ENCODE data around the gene MBD3L2B. TPM values are rescaled to one million over a fixed set of nuclear protein-coding genes. Genes with fewer than 3 reads are reported as not detected.
A peak's percentile ranks its signal among the peaks of the same experiment; 100 is the strongest.
"Not testable (repeated sequence)": the region's sequence is repeated elsewhere in the genome, so short reads cannot be mapped to it uniquely, and the experiment has no call there.

The MBD3L2B gene
- not detected in 2 replicates for total RNA-seq (2012; rRNA removed)

DNA sequence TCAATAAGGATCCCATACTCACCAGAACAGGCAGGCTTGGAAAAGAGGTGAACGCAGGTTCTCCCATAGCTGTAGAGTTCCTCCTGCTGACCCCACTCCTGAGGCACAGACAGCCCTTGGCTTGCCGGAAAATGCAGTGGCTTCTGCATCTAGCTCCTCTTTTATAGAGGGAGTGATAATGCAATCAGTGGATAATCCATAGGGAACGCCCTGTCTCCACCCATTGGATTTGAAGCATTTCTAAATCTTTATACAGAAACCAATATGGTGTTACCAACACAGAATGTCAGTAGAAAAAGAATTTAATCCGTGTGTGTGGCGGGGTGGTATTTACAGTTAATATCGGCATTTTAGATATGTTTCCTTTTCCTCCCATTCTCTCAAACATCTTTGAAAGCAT lies at the start of gene MBD3L2B:
TSS of gene MBD3L2B (minus strand) at position 101 of the 400 bp plus-strand sequence. CDS start at position 67, 34 bp downstream.
- H3K27me3 ChIP-seq (ENCODE audit: control insufficient read depth, insufficient read depth, low read length); H3K9me3 ChIP-seq (replicated peaks; ENCODE audit: low read length); H3K4me3 ChIP-seq (ENCODE audit: low read length); H3K36me3 ChIP-seq (ENCODE audit: insufficient read depth, low read length); H3K9ac ChIP-seq (ENCODE audit: low read depth, low read length); H3K4me2 ChIP-seq (ENCODE audit: low read length); H3K4me1 ChIP-seq (ENCODE audit: control insufficient read depth, insufficient read depth, low read length): not testable (repeated sequence)

DNA sequence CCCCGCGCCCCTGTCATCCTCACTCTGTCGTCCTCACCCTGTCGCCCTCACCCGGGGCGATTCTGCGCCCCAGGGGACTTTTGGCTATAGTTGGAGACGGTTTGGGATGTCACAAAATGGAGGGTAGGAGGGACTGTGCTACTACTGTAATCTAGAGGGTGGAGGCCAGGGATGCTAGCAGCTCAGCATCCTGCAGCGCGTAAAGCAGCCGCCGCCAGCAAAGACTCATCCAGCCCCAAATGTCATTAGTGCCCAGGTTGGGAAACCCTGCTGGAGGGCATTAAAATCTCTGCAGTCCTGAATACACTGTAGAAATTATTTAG lies 48.6 kb upstream of the MBD3L2B start:
- Histone ChIP-seq H3K27me3 (ENCODE audit: control insufficient read depth, insufficient read depth, low read length) (no peaks in the 10 kb centered on the region), H3K9ac (ENCODE audit: low read depth, low read length) (peak overlapping the region; percentile 95), H3K4me1 (ENCODE audit: control insufficient read depth, insufficient read depth, low read length) (peaks cover 5% of the 10 kb centered on the region), H3K4me2 (ENCODE audit: low read length) (peak overlapping the region; percentile 87), H3K4me3 (ENCODE audit: low read length) (peak overlapping the region; percentile 92), H3K36me3 (ENCODE audit: insufficient read depth, low read length) (peaks cover 31% of the 10 kb centered on the region), H3K9me3 (replicated peaks; ENCODE audit: low read length) (no peaks in the 10 kb centered on the region)

DNA sequence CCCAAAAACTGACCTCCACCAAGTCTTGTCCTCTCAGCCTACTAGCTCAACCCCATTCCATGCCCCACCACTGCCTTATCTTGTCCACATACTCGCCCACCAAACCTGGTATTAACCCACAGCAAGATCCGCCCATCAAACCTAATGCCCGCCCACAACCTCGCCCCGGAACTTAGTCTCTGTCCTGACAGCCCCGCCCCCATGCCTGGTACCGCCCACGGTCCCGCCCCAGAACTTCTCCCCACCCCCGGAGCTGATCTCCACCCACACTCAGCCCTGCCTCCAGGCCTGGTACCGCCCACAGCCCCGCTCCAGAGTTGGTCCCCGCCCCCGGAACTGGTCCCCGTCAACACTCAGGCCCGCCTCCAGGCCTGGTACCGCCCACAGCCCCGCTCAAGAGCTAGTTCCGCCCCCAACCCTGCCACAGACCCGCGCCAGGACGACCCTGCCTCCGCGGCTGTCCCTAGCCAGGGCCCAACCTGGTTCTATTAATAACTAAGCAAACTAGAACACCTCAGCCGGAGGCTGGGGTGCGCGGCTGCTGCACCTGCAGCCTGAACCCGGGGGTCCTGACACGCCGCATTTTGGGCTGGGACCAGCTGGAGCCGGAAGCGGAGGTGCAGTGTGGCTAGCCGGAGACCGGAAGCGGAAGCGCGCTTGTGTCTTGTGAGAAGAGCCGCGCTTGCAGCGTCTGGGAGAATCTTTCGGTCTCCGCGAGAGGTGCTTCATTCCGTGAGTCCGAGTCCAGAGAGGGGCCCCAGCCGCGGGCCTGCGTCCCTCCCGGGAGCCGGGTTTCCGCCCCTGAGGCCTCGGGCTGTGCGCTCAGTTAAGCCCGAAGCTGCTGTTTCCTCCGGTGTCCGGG lies 48.0 kb upstream of the MBD3L2B start, which contains the start of gene ZNF557:
TSS of gene ZNF557 (plus strand) at position 662 of the 862 bp plus-strand sequence. CDS start 5,372 bp downstream, outside the sequence.
- Histone ChIP-seq H3K4me1 (ENCODE audit: control insufficient read depth, insufficient read depth, low read length) (peaks cover 5% of the 10 kb centered on the region), H3K9ac (ENCODE audit: low read depth, low read length) (peak within 1 kb of the TSS; percentile 95), H3K4me2 (ENCODE audit: low read length) (peak within 1 kb of the TSS; percentile 87), H3K9me3 (replicated peaks; ENCODE audit: low read length) (no peaks in the 10 kb centered on the region), H3K27me3 (ENCODE audit: control insufficient read depth, insufficient read depth, low read length) (no peaks in the 10 kb centered on the region), H3K36me3 (ENCODE audit: insufficient read depth, low read length) (peaks cover 26% of the 10 kb centered on the region), H3K4me3 (ENCODE audit: low read length) (peak within 1 kb of the TSS; percentile 92)

DNA sequence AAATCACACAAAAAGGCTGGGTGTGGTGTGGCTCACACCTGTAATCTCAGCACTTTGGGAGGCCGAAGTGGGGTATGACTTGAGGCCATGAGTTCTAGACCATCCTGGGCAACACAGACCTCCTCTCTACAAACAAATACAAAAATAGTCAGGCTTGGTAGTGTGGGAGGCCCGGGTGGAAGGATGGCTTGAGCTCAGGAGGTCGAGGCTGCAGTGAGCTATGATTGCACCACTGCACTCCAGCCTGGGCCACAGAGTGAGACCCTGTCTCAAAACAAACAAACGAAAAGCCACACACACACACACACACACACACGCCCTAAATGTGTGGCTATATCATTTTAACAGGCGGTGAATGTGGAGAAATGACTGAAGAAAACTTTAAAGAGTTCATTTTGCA lies 47.4 kb upstream of the MBD3L2B start:
- Histone ChIP-seq H3K4me1 (ENCODE audit: control insufficient read depth, insufficient read depth, low read length) (peaks cover 5% of the 10 kb centered on the region), H3K4me2 (ENCODE audit: low read length) (peak overlapping the region; percentile 65), H3K9ac (ENCODE audit: low read depth, low read length) (no peak overlapping the region), H3K27me3 (ENCODE audit: control insufficient read depth, insufficient read depth, low read length) (no peaks in the 10 kb centered on the region), H3K9me3 (replicated peaks; ENCODE audit: low read length) (no peaks in the 10 kb centered on the region), H3K4me3 (ENCODE audit: low read length) (peak overlapping the region; percentile 59), H3K36me3 (ENCODE audit: insufficient read depth, low read length) (peaks cover 20% of the 10 kb centered on the region)

DNA sequence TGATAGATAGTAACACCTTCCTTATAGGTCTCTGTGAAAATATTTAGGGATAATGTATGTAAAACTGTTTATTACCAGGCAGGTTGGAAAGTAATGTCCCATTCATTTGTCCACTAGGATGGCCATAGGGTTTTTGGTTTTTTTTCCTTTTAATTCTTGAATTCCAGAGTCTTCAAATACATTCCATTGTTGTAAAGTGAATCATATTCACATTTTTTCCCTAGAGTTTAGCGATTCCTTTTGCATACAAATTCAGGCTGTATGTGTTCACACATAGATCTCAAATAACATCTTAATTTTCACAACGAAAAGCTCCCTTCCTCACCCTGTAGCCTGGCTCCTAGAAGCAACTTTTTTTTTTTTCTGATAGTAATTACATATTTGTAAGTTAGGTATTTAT lies 46.5 kb upstream of the MBD3L2B start:
- Histone ChIP-seq H3K27me3 (ENCODE audit: control insufficient read depth, insufficient read depth, low read length) (no peaks in the 10 kb centered on the region), H3K9ac (ENCODE audit: low read depth, low read length) (no peak overlapping the region), H3K4me2 (ENCODE audit: low read length) (no peak overlapping the region), H3K9me3 (replicated peaks; ENCODE audit: low read length) (no peaks in the 10 kb centered on the region), H3K36me3 (ENCODE audit: insufficient read depth, low read length) (peaks cover 15% of the 10 kb centered on the region), H3K4me3 (ENCODE audit: low read length) (no peak overlapping the region), H3K4me1 (ENCODE audit: control insufficient read depth, insufficient read depth, low read length) (peaks cover 5% of the 10 kb centered on the region)

DNA sequence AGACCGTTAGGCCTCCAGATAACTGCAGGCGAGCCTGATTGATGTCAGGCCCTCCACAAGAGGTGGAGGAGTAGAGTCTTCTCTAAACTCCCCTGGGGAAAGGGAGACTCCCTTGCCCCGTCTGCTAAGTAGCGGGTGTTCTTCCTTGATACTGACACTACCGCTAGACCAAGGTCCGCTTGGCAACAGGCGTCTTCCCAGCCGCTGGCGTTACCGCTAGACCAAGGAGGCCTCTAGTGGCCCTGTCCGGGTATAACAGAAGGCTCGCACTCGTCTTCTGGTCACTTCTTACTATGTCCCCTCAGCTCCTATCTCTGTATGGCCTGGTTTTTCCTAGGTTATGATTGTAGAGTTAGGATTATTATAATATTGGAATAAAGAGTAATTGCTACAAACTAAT lies 45.9 kb upstream of the MBD3L2B start:
- H3K4me1 ChIP-seq (ENCODE audit: control insufficient read depth, insufficient read depth, low read length); H3K4me2 ChIP-seq (ENCODE audit: low read length); H3K9me3 ChIP-seq (replicated peaks; ENCODE audit: low read length); H3K4me3 ChIP-seq (ENCODE audit: low read length); H3K27me3 ChIP-seq (ENCODE audit: control insufficient read depth, insufficient read depth, low read length); H3K9ac ChIP-seq (ENCODE audit: low read depth, low read length); H3K36me3 ChIP-seq (ENCODE audit: insufficient read depth, low read length): not testable (repeated sequence)

DNA sequence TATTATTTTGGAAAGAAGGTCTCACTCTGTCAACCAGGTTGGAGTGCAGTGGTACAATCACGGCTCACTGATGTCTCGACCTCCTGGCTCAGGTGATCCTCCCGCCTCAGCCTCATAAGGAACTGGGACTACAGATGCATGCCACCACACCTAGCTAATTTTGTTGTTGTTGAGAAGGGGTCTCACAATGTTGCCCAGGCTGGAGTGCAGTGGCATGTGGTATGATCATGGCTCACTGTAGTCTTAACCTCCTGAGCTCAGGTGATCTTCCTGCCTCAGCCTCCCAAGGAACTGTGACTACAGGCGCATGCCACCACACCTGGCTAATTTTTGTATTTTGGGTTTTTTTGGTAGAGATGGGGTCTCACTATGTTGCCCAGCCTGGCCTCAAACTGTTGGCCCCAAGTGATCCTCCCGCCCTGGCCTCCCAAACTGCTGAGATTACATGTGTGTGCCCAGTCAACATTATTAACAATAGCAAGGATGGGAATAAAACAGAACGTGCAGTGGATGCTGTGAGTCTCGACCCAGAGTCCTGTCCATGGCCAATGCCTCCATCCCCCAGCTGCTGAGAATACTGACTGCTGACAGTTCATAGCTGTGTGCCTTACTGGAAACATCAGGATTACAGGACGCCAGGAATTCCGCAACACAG lies 42.7 kb upstream of the MBD3L2B start:
- H3K36me3 ChIP-seq (ENCODE audit: insufficient read depth, low read length), result no peaks in the 10 kb centered on the region
- no peaks in the 10 kb centered on the region for H3K9me3 ChIP-seq (replicated peaks; ENCODE audit: low read length)
- H3K27me3 ChIP-seq (ENCODE audit: control insufficient read depth, insufficient read depth, low read length), result no peaks in the 10 kb centered on the region

DNA sequence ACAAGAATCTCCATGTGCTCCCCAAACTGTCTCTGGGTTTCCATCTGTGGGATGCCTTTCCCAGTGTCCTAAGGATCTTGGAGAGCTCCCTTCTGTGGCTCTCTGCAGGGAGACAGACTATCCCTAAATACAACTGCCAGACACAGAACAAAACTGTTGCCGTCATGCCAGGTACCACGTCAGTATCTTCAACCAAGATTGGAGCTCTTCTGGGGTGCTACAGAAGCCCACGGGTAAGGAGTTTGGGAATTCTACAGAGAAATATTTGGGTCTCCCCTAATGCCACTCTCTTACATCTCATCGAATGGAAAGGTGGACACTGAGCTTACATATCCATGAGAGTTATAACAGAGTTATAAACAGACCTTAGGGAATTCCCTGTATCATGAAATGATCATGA lies 42.1 kb upstream of the MBD3L2B start:
- no peak overlapping the region for H3K4me2 ChIP-seq (ENCODE audit: low read length)
- H3K9ac ChIP-seq (ENCODE audit: low read depth, low read length), result no peak overlapping the region
- no peaks in the 10 kb centered on the region for H3K9me3 ChIP-seq (replicated peaks; ENCODE audit: low read length)

More for the DNA sequence above, 42.7 kb upstream of the MBD3L2B start:
- no peaks in the 10 kb centered on the region for H3K4me1 ChIP-seq (ENCODE audit: control insufficient read depth, insufficient read depth, low read length)
- H3K4me2 ChIP-seq (ENCODE audit: low read length), result no peak overlapping the region
- H3K4me3 ChIP-seq (ENCODE audit: low read length), result no peak overlapping the region
- no peak overlapping the region for H3K9ac ChIP-seq (ENCODE audit: low read depth, low read length)

DNA sequence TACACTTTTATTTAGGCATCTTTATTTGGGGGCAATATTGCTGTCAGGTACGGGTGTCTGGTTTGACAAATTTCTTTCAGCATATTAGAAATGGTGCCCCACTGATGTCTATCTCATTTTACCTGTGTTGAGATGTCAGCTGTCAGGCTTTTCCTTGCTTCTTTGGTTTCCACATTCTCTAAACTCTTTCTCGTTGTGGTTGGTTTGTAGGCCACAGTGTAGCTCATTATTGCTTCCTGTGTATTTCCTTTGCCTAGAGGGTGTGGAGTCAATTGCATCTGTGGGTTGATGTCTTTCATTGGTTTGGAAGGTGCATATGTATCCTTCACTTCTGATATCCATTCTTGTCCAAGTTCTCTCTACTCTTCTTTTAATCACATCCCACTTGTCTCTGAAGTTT lies 38.7 kb upstream of the MBD3L2B start:
- not testable (repeated sequence) for H3K9ac ChIP-seq (ENCODE audit: low read depth, low read length); H3K36me3 ChIP-seq (ENCODE audit: insufficient read depth, low read length); H3K4me1 ChIP-seq (ENCODE audit: control insufficient read depth, insufficient read depth, low read length); H3K4me2 ChIP-seq (ENCODE audit: low read length); H3K4me3 ChIP-seq (ENCODE audit: low read length); H3K9me3 ChIP-seq (replicated peaks; ENCODE audit: low read length); H3K27me3 ChIP-seq (ENCODE audit: control insufficient read depth, insufficient read depth, low read length)

More for the DNA sequence above, 42.1 kb upstream of the MBD3L2B start:
- no peaks in the 10 kb centered on the region for H3K36me3 ChIP-seq (ENCODE audit: insufficient read depth, low read length)
- H3K27me3 ChIP-seq (ENCODE audit: control insufficient read depth, insufficient read depth, low read length), result no peaks in the 10 kb centered on the region
- no peak overlapping the region for H3K4me3 ChIP-seq (ENCODE audit: low read length)
- no peaks in the 10 kb centered on the region for H3K4me1 ChIP-seq (ENCODE audit: control insufficient read depth, insufficient read depth, low read length)

DNA sequence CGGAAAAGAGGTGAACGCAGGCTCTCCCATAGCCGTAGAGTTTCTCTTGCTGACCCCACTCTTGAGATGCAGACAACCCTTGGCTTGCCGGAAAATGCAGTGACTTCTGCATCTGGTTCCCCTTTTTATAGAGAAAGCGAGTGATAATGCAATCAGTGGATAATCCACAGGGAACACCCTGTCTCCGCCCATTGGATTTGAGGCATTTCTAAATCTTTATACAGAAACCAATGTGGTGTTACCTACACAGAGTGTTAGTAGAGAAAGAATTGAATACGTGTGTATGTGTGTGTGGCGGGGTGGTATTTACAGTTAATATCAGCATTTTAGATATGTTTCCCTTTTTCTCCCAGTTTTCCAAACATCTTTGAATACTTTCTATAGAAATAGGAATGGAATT lies 37.3 kb upstream of the MBD3L2B start, which contains the start of gene MBD3L3:
TSS of gene MBD3L3 (minus strand) at position 101 of the 400 bp plus-strand sequence. CDS start at position 30, 71 bp downstream.
- not testable (repeated sequence) for H3K36me3 ChIP-seq (ENCODE audit: insufficient read depth, low read length); H3K9ac ChIP-seq (ENCODE audit: low read depth, low read length); H3K4me3 ChIP-seq (ENCODE audit: low read length); H3K9me3 ChIP-seq (replicated peaks; ENCODE audit: low read length); H3K4me2 ChIP-seq (ENCODE audit: low read length); H3K27me3 ChIP-seq (ENCODE audit: control insufficient read depth, insufficient read depth, low read length); H3K4me1 ChIP-seq (ENCODE audit: control insufficient read depth, insufficient read depth, low read length)

DNA sequence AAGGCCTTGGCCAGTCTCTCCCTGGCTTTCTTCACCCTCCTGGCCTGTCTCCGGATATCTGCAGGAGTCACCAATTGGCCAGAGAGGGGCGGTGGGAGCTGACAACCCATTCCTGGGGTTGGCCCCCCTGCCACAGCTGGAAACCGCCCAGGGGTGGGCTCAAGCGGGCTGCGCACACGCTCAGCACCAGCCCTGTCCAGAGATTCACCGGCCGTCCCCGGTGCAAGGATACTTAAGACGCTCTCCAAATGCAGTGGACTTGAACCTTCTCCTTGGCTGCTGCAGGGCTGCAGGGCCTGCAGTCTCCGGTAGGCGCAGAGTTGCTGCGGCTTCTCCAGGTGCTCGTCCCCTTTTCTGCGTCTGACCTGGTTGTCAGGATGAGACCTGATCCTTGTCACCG lies 35.1 kb upstream of the MBD3L2B start:
- not testable (repeated sequence) for H3K4me3 ChIP-seq (ENCODE audit: low read length); H3K36me3 ChIP-seq (ENCODE audit: insufficient read depth, low read length); H3K4me1 ChIP-seq (ENCODE audit: control insufficient read depth, insufficient read depth, low read length); H3K9ac ChIP-seq (ENCODE audit: low read depth, low read length); H3K9me3 ChIP-seq (replicated peaks; ENCODE audit: low read length); H3K4me2 ChIP-seq (ENCODE audit: low read length); H3K27me3 ChIP-seq (ENCODE audit: control insufficient read depth, insufficient read depth, low read length)

Measured in skeletal muscle satellite cell (primary cell).